Stimulated activated CD4-positive, alpha-beta T cell treated with anti-CD3 and anti-CD28 coated beads, Interleukin-4, amount 100 ng/mL, for 1 hour (primary cell): Measurements from ENCODE around the gene LANCL3.
"Not testable (repeated sequence)": the region's sequence is repeated elsewhere in the genome, so short reads cannot be mapped to it uniquely, and the experiment has no call there.

ENCODE experiments used
- DNase-seq: peaks from one replicate; pipeline ENCODE4 v3.0.0-alpha.2; 2020

Gene LANCL3

DNA sequence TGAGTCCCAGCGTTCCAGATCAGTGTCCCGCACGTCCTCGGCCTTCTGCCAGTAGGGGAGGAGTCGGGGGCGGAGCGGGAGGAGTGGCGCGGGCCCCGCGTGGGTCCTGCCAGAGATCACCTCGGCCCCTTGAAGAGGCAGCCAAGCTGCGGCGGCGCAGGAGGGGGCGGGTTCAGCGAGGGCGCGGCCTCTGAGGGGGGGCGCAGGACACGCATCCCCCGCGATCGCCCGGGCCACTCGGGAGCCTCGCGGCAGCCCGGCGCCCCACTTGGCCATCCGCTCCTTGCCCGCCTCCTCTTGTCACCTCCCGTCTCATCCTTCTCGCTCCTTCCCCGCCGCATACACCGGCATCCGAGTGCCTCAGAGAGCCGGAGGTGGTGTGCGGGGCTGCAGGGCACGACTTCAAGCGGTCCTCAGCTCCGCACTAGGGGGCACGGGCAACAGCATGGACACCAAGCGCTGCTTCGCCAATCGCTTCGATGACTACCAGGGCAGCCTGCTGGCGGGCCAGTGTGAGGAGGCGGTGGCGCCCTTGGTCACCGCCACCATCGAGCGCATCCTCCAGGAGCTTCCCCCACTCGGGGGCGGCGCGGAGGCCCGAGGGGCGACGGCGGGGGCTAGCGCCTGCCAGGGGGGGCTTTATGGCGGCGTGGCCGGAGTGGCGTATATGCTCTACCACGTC, at the start of gene LANCL3:
Gene LANCL3 (plus strand): TSS at position 236 of the 682 bp plus-strand sequence. CDS start 210 bp downstream, at position 446.
- peak; percentile 1 for DNase-seq

DNA sequence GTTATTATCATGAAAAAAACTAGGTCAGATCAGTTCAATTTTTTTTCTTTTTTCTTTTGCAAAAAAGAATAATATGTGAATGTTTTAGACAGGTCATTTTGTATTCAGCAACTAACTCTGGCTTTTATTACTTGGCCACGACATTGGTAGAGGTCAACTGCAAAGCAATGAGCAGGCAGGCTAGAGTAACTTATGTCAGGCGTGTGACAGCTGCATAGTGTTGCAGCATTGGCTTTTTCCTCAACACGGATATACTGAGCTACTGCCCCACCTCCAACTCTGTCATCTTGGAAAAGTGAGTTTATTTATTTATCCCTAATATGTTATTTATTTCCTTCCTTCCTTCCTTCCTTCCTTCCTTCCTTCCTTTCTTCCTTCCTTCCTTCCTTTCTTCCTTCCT, 47.8 kb upstream of the LANCL3 start:
- DNase-seq: not testable (repeated sequence)

DNA sequence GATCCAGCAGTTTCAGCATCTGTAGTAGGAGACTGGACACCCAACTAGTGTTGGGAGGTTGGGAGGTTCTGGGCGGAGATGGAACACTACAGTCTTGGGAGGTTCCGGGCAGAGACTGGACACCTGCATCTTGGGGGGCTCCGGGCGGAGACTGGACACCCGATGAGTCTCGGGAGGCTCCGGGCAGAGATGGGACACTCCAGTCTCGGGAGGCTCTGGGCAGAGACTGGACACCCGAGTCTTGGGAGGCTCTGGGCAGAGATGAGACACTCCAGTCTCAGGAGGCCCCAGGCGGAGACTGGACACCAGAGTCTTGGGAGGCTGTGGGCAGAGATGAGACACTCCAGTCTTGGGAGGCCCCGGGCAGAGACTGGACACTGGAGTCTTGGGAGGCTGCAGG, 29.5 kb upstream of the LANCL3 start:
- no peak for DNase-seq

DNA sequence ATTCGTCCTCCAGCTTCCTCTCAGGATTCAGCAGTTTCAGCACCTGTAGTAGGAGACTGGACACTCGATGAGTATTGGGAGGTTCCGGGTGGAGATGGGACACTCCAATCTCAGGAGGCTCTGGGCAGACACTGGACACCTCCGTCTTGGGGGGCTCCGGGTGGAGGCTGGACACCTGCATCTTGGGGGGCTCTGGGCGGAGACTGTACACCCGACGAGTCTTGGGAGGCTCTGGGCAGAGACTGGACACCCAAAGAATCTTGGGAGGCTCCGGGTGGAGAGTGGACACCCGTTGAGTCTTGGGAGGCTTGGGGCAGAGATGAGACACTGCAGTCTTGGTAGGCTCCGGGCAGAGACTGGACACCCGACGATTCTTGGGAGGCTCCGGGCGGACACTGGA, 28.7 kb upstream of the LANCL3 start:
- DNase-seq: no peak

DNA sequence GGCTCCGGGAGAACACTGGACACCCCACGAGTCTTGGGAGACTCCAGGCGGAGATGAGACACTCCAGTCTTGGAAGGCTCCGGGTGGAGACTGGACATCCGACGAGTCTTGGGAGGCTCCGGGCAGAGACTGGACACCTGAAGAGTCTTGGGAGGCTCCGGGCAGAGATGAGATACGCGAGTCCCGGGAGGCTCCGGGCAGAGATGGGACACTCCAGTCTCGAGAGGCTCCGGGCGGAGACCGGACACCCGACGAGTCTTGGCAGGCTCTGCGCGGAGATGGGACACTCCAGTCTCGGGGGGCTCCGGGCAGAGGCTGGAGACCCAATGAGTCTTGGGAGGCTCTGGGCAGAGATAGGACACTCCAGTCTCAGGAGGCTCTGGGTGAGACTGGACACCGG, 28.1 kb upstream of the LANCL3 start:
- DNase-seq: no peak

DNA sequence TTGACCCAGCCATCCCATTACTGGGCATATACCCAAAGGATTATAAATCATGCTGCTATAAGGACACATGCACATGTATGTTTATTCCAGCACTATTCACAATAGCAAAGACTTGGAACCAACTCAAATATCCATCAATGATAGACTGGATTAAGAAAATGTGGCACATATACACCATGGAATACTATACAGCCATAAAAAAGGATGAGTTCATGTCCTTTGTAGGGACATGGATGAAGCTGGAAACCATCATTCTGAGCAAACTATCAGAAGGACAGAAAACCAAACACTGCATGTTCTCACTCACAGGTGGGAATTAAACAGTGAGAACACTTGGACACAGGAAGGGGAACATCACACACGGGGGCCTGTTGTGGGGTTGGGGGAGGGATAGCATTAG, 26.9 kb upstream of the LANCL3 start:
- DNase-seq: not testable (repeated sequence)

DNA sequence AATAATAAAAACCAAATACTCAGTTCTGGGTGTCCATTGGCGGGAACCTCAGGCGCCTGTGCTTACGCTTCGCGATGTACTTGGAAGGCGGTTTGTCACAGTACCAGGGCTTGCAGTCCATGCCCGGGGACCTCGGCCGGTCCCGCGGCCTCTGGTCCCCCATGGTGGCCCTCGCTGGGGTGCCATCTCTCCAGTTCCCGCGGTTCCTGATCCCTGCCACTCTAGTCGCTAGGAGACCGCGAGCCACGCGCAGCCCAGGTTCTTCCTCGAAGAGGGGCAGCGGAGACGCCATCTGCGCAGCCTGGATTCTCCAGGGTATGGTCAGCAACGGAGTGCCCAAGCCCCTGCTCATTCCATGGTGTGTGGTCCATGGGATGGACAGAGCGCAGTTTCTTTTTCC, 26.4 kb upstream of the LANCL3 start:
- DNase-seq: no peak

DNA sequence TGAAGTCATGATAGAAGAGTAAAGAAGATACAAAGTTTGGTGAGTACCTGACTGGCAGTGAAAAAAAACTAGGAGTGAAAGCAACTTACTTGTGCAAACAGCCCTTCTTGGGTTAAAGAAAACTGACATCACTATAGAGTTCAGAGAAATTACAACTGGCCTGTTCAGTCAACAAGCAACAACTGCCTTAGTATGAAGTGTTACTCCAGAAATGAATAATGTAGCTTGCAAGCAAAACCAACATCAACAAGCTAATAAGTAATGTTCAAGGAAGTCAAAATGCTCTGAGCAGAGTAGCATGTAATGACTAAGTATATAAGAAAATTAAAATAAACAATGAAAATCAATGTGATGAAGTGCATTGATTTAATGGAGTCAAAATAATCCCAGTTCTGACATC, 21.8 kb upstream of the LANCL3 start:
- DNase-seq: not testable (repeated sequence)

DNA sequence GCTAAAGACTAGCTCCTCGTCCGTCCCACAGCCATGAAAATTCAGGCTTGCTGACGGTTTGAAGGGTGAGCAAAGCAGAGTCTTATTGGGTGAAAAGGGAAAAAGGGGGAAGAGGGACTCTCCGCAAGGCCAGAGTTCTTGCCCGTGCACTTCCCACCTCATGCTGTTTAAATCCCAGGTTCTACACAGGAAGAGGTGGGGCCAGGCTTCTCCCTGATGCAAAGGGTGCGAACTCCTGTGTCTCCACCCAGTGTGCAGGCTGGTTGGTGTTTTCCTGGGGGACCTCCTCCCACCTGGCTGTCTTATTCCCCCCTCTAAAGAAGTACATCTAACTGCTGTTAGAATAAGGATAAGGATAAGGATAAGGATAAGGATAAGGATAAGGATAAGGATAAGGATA, 18.0 kb upstream of the LANCL3 start:
- no peak for DNase-seq

DNA sequence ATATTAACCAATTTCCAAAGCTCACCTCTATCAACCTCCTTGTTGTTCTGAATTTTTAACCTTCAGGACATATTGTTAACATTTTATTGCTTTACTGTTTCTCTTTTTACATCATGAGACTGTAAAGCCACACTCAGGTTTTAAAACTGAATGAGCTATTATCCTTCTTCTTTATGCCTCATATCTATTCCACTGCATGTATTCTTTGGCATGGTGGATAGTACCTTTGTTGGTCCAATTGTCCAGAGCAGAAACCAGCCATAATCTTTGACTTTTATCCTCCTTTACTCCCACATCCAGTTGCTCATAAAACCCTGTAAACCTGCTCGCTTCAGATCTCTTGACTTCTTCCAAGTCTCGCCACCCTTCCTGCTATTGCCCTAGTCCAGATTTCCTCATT, 6.2 kb upstream of the LANCL3 start:
- DNase-seq: not testable (repeated sequence)

DNA sequence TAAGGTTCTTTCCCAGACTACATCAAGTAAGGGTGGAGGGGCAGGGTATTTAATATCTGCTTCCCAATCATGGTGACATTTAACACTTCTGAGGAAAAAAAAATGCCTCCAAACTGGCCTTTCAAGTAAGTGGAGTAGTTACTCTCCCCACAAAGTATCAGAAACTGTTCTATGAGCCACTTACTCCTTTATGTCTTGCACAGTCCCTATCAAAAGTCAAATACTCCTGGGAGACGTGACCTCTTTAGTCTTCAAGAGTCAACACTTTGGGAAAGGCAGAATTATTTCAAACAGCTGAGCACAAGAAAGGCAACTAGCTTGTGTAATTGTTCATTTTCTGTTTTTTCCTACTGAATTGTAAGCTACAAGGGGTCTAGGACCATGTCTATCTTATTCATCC, 1.1 kb upstream of the LANCL3 start:
- DNase-seq: not testable (repeated sequence)

DNA sequence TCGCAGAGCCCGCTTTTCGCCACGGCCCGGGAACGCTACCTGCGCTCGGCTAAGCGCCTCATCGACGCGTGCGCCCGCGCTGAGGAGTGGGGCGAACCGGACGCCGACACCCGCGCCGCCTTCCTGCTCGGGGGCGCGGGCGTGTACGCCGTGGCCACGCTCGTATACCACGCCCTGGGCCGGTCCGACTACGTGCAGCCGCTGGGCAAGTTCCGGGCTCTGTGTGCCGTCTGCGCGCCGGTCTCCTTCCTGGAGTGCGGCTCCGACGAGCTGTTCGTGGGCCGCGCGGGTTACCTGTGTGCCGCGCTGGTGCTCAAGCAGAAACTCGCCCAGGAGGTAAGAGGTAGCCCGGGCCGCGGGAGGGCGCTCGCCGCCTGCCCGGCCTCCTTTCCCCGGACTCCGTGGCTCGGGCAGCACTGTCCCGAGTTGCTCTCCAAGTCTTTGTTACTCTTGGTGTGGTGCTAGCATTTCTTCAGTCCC, 687 bp downstream of the LANCL3 start:
- peak; percentile 1 for DNase-seq

DNA sequence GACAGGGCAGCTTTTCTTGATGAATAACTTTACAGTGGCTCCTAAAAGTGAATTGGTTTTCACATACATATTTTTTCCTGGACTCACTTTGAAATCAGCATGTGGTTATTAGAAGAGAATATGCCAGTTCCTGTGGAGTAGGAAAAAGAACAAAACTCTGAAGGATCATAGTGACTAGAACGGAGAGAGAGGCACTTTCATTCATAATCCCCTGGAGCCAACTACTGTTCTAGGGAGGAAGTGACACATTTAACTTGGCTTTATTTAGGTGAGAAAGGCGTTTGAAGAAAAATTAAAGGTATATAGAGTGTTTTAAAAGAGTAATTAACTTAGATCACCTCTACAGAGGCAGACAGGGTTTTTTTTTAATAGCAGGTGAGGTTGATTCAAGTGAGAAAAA, 1.7 kb downstream of the LANCL3 start:
- not testable (repeated sequence) for DNase-seq

DNA sequence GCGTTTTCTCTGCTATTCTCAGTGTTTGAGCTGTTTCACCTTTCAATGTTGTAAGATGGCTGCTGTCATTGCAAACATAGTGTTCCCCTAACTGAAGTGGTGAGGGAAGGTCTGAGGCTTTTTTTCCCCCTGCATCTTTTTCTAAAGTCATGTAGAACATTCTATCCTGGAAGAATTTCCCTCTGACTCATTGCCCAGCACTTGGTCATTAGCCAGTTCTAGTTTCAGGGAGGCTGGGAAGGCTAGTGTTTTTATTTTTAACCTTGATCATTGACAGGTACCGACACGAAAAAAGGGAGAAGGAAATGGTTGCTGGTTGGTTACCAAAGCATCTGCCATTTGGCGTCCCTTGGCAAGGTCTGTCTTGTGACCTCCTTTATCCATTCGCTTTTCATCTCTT, 6.6 kb downstream of the LANCL3 start:
- DNase-seq: no peak

DNA sequence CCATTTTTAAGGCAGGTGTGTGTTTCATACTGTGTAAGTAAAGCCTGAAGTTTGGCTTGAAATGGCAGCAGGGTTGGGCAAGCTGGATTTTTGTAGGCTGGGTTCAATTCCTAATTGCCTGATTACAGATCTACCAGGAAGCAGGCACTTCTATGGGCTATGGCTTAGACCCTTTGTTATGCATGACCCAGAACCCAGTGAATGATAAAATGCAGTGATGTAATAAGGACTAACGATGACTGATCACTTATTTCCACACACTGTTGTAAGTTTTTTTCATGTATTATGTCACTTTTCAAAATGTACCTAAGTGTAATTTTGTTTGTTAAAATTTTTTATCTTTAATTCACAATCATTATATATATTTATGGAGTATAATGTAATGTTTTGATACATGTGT, 8.6 kb downstream of the LANCL3 start:
- no peak for DNase-seq

DNA sequence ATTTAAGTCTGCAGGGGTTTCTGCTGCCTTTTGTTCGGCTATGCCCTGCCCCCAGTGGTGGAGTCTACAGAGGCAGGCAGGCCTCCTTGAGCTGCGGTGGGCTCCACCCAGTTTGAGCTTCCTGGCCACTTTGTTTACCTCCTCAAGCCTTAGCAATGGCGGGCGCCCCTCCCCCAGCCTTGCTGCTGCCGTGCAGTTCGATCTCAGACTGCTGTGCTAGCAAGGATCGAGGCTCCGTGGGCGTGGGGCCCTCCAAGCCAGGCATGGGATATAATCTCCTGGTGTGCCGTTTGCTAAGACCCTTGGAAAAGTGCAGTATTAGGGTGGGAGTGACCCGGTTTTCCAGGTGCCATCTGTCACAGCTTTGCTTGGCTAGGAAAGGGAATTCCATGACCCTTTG, 15.9 kb downstream of the LANCL3 start:
- DNase-seq: not testable (repeated sequence)

DNA sequence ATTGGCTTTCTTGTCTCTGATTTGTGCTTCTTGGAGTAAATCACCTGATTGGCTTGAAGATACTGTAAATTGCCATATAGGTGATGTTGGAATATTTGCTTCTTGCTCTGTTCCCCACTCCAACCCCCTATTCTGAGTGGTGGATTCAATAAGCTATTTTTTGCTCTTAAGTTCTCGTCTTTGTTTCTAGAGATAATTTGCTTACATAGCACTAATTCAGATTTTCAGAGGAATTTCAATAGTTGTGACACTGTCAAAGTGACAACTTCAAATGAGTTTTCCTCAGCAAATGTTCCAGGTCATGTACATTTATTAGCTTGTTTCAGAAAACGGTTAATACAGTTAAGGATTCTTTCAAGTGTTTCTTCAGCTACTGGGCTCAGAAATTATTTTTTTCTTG, 18.6 kb downstream of the LANCL3 start:
- DNase-seq: no peak

DNA sequence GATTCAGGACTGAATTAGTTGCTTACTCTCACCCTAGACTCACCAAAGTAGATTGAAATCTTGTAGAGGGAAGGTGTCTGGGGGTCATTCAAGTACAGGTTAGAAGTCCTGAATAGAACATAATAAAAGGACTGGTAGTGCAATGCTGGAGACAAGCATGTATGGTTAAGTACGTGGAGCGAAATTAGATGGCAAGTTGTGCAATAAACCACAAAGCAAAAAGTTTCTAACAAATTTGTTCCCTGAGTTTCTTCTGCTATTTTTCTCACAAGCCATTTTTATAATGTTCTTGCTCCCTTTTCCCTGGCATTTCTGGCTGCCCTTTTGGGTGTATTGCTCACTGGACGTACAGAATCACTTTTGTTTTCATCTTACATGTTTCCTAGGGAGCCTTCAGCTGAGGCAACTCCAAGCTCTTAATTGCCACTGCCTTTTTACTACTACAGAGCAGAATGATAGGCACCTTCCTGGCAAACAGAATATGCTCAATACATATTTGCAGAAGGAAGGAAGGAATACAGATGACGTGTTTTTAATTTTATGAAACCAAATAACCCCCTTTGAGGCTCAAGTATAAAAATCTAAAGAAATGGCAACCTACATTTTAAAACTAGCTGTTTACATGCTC, 23.4 kb downstream of the LANCL3 start:
- no peak for DNase-seq

DNA sequence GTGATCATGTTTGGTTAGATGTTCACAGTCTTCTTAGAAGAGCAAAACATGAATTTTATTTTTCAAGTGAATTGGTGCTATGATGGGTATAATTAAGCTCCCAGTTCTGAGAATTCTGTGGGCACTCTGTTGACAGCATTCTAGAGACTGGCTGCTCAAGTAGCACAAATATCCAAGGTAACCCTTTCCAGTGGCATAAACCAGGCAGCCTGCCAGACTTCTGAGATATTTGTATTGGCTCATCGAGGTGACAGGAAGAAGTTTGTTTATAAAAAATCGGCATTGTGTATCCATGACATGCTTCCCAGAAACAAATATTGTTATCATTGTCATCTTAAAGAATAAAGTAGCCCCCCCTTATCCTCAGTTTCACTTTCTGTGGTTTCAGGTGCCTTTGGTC, 28.3 kb downstream of the LANCL3 start:
- no peak for DNase-seq

DNA sequence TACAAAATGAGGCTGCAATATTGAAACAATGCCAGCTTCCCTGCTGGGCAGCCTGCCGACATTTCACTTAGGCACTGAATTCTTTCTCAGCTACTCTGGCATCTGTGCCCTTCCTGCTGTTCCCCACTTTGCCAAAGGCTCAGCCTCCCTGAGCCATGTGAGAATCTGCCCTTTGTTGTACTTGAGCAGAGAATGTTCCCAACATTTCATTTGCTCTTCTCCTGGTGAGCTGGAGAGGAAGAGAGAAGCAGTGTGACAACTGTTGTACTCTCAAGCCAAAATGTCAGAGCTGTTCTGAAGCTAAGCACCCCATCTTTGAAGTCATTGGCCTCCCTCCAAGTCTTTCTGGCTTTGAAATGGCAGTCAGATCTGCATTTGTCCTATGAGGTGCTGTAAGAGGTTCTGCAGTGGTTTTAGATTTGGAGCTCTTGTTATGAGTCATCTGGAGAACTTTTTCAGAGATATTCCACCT, 32.5 kb downstream of the LANCL3 start:
- DNase-seq: no peak

DNA sequence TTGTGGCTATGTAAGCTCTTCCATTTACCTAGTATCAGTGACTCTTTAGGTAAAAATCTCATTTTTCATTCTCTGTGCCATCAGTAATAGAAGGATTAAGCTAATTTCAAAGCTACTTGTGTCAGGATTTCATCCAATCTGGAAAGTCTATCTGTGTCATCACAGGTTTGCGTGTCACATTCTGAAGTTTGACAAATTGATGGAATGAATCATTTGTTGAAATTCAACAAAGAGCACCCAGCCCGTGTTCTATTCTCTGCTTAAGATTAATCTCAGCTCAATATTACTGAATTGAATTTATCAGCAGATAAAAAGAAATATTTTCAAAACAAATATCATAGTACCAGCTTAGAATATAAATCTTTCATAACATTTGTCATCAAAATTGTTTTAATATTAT, 35.8 kb downstream of the LANCL3 start:
- no peak for DNase-seq

DNA sequence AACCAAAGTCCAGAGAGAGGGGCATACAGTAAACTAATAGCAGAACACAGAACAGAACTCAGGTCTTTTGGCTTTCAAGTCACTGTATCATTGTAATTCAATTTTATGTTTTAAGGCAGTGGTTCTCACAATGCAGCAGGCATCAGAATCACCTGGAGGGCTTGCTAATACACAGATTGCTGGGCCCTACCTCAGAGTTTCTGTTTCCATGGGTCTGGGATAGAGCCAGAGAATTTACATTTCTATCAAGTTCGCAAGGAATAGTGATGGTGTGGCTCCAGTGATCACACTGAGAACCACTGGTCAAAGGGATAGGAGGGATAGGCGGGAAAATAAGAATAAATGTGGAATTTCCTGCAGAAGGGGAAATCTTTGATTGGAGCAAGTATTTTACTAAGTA, 36.7 kb downstream of the LANCL3 start:
- DNase-seq: no peak

DNA sequence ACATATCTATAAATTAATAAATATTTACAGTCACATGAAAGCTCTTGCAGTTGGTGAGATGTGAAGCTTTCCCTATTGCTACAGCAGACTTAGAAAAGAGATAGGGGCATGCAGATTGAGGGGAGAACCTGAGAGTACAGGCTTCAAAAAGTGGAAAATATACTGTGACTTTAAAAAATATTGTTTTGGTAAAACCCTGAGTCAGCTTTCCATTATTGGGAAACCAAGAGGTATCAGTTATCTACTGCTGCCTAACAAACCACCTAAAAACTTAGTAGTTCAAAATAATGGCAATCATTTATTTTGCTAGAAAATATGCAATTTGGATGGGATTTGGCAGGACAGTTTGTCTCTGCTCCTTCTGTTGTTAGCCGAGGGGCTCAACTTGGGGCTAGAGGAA, 38.3 kb downstream of the LANCL3 start:
- no peak for DNase-seq

DNA sequence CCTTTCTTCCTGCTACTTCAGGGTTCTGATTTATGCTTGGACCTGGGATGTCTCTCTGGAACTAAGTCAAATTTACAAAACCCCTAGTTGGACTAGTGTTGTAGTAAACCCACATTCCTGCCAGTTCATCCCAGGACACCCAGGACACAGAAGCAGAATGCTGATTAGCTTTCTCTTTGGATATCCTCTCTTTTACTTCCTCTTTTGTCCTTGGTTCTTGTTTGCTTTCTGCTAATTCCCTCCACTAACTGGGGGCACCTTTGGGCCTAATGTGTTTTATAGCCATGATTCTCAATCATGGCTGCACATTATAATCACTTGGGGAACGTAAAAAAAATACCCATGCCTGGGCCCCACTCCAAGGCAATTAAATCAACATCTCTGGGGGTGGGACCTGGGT, 42.5 kb downstream of the LANCL3 start:
- DNase-seq: no peak

DNA sequence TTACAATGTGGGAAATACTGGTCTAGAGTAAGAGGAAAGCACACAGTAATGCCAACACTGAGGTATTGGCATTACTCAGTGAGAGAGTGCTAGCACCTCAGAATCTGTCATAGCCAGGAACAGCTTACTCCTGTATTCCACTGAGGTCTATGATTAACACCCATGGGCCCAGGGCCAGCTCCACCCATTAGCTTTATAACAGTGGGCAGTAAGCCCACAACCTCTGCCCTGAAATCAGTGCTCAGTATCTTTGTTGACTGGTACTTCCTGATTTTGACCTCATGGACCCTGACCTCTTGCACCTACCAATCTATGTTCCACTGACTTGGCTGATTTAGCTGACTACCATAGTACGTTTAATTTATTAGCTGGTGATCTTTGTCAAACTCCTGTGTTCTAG, 56.1 kb downstream of the LANCL3 start:
- DNase-seq: no peak
